A673 (cell line): ENCODE results near the gene CLEC9A. TPM values are rescaled to one million over a fixed set of nuclear protein-coding genes. Genes with fewer than 3 reads are reported as not detected.

ENCODE experiments used
- BruUV-seq: library from RNA; stranded (reverse); fragments of 400-500 nt; replicated peaks from 2 replicates; lab custom pipeline; 2021; lab: Mats Ljungman, UMichigan
- CTCF ChIA-PET: fragments of 300-600 bp; sonication (Branson Sonifier 250); formaldehyde crosslinking; loops from one replicate; lab custom pipeline; 2022; ENCODE audit warnings: antibody characterized with exemption; lab: Charles Lee
- POLR2A ChIA-PET: fragments of 300-600 bp; sonication (Branson Sonifier 250); formaldehyde crosslinking; loops from one replicate; lab custom pipeline; 2022; ENCODE audit warnings: antibody characterized with exemption; ENCODE audit not compliant: low non-redundant PET; lab: Charles Lee
- DNase-seq: peaks from one replicate; pipeline ENCODE4 v3.0.0-alpha.2; 2015; ENCODE audit warnings: low spot score
- H3K27ac ChIP-seq: fragments of 200-600 bp; sonication (generic); 2 replicates; pipeline ENCODE4 v1.5.1; 2016; ENCODE audit warnings: mixed run types, low read depth, mild to moderate bottlenecking, mixed read lengths, antibody characterized with exemption, low read length; ENCODE audit not compliant: poor library complexity, severe bottlenecking
- H3K27me3 ChIP-seq: fragments of 200-600 bp; sonication (generic); replicated peaks from 2 replicates; pipeline ENCODE4 v1.6.1; 2017; ENCODE audit warnings: mixed run types, low read depth, mild to moderate bottlenecking, mixed read lengths, antibody characterized with exemption, low read length; ENCODE audit not compliant: insufficient read depth, poor library complexity
- H3K36me3 ChIP-seq: fragments of 200-600 bp; sonication (generic); 2 replicates; pipeline ENCODE4 v1.6.1; 2016; ENCODE audit warnings: mixed run types, mild to moderate bottlenecking, mixed read lengths, antibody characterized with exemption, low read length; ENCODE audit not compliant: insufficient read depth, poor library complexity, severe bottlenecking
- H3K4me1 ChIP-seq: fragments of 200-600 bp; sonication (generic); 2 replicates; pipeline ENCODE4 v1.6.1; 2017; ENCODE audit warnings: mixed run types, mild to moderate bottlenecking, mixed read lengths, antibody characterized with exemption, low read length; ENCODE audit not compliant: insufficient read depth, poor library complexity, severe bottlenecking
- H3K4me3 ChIP-seq: fragments of 200-600 bp; sonication (generic); 2 replicates; pipeline ENCODE4 v1.5.1; 2016; ENCODE audit warnings: low read depth, mixed run types, mild to moderate bottlenecking, mixed read lengths, low read length; ENCODE audit not compliant: poor library complexity, severe bottlenecking
- H3K9me3 ChIP-seq: fragments of 200-600 bp; sonication (generic); 2 replicates; pipeline ENCODE4 v1.6.1; 2016; ENCODE audit warnings: mixed run types, low read depth, mild to moderate bottlenecking, mixed read lengths, antibody characterized with exemption, low read length; ENCODE audit not compliant: poor library complexity, severe bottlenecking
- CTCF ChIP-seq: fragments of 300-800, 200-600 bp; sonication (generic); conservative IDR thresholded peaks from 2 replicates; pipeline ENCODE4 v1.5.1; 2017; ENCODE audit warnings: low read depth, mild to moderate bottlenecking, antibody characterized with exemption, low read length, moderate library complexity, mixed read lengths
- EZH2 ChIP-seq: fragments of 200-600 bp; sonication (generic); IDR thresholded peaks from 2 replicates; pipeline ENCODE4 v1.6.1; 2017; ENCODE audit warnings: borderline replicate concordance, low read depth, mild to moderate bottlenecking, mixed read lengths, antibody characterized with exemption, low read length; ENCODE audit not compliant: poor library complexity, severe bottlenecking
- intact Hi-C: fragments of 100-400 bp; cut with micrococcal nuclease; formaldehyde crosslinking; loops from one replicate; pipeline ENCODE4 v1.10.0; 2022; ENCODE audit not compliant: unreplicated experiment
- total RNA-seq: library from RNA; stranded (reverse); gene quantifications from 2 replicates; pipeline ENCODE4 v1.2.3, GENCODE V29; 2021

CLEC9A gene
- total RNA-seq, 1 experiment from 2014 or later: not detected

- Histone ChIP-seq H3K4me1 (no peaks in the 10 kb centered on the region), H3K36me3 (no peaks in the 10 kb centered on the region), H3K9me3 (no peaks in the 10 kb centered on the region), H3K4me3 (no peak overlapping the region), H3K27me3 (no peaks in the 10 kb centered on the region), H3K27ac (no peak overlapping the region)
- TF ChIP-seq EZH2 (no peak), CTCF (no peak)
- no TSS peak for BruUV-seq
- intact Hi-C loops: no loop called here
- DNase-seq: no peak
- CTCF ChIA-PET: no interaction called here
- POLR2A ChIA-PET: no interaction called here
Observed at GRCh38 chr12:10111451-10111850, 81.0 kb downstream of the CLEC9A start.

- Histone ChIP-seq H3K4me3 (no peak overlapping the region), H3K27me3 (no peaks in the 10 kb centered on the region), H3K4me1 (no peaks in the 10 kb centered on the region), H3K36me3 (no peaks in the 10 kb centered on the region), H3K9me3 (no peaks in the 10 kb centered on the region), H3K27ac (no peak overlapping the region)
- POLR2A ChIA-PET: no interaction called here
- no TSS peak for BruUV-seq
- no peak for TF ChIP-seq EZH2
- TF ChIP-seq CTCF: no peak
- DNase-seq: no peak
- CTCF ChIA-PET: no interaction called here
- intact Hi-C loops: no loop called here
Observed at GRCh38 chr12:10113075-10113474, 82.6 kb downstream of the CLEC9A start.

GRCh38 chr12:10113920-10114319, 83.4 kb downstream of the CLEC9A start:
- TF ChIP-seq CTCF: no peak
- no peak for TF ChIP-seq EZH2
- DNase-seq: no peak
- Histone ChIP-seq H3K27ac (no peak overlapping the region), H3K27me3 (no peaks in the 10 kb centered on the region), H3K9me3 (no peaks in the 10 kb centered on the region), H3K4me3 (no peak overlapping the region), H3K36me3 (no peaks in the 10 kb centered on the region), H3K4me1 (no peaks in the 10 kb centered on the region)
- no TSS peak for BruUV-seq
- ChIA-PET POLR2A (no interaction called here), CTCF (interaction anchor here (0.6 kb wide), 2 partner anchors 43 to 369 kb away, joined by 3 read pairs; no protein-coding TSS in a partner anchor)
- intact Hi-C loops: no loop called here
